NAMALWA (cell line): ENCODE measurements around the gene ENOX1.
A peak's percentile ranks its signal among the peaks of the same experiment; 100 is the strongest.
"Not testable (repeated sequence)": the region's sequence is repeated elsewhere in the genome, so short reads cannot be mapped to it uniquely, and the experiment has no call there.

Experiments
- DNase-seq: peaks from one replicate; pipeline ENCODE4 v3.0.0-alpha.2; 2015; ENCODE audit warnings: low spot score

The ENOX1 gene

DNA sequence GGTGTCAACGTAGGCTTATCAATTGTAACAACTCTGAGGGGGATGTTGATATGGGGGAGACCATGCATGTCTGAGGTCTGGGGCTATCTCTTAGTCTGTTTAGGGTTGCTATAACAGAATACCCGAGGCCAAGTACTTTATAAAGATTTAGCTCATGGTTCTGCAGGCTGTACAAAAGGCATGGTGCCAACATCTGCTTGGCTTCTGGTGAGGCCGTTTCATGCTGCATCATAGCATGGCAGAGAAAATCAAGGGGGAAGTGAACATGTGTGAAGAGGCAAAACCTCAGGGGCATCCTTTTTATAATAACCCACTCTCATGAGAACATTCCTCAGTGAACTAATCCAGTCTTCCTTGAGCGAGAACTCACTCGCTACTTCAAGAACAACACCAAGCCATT, 353.8 kb downstream of the ENOX1 start:
- no peak for DNase-seq

DNA sequence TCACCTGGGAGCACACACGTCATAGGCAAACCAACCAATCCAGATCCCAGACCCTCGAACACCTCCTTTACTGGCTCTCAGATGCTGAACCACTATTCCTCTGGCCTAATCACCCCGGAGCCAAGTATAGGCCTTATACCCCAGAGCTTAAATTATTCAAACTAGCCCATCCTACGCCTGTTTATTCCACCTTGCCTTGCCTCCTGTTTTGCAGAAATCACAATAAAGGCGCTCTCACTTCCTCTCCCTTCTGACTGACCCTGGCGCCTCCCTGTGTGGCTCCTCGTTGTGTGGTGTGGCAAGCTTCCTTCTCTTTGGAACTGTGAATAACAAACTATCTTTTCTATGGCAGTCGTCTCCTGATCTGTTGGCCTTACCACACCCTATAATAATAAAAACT, 354.9 kb downstream of the ENOX1 start:
- no peak for DNase-seq

DNA sequence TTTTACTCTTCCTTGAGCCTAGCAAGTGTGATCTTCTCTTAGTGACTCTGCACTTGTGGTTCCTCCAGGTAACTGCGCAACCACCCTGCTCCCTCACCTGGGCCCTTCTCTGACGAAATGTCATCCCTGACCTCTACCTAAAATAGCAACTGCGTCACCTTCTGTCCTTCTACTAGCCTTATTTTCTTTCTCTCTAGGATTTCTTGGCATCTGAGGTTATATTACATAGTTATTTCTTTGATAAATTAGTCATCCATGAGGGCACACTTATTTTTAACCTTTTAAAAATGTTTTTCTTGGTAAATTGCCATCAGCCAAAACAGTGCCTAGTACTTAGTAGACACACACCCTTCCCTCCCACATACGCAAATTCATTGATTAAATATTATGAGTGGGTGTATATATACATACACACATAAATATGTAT, 355.5 kb downstream of the ENOX1 start:
- DNase-seq: no peak

DNA sequence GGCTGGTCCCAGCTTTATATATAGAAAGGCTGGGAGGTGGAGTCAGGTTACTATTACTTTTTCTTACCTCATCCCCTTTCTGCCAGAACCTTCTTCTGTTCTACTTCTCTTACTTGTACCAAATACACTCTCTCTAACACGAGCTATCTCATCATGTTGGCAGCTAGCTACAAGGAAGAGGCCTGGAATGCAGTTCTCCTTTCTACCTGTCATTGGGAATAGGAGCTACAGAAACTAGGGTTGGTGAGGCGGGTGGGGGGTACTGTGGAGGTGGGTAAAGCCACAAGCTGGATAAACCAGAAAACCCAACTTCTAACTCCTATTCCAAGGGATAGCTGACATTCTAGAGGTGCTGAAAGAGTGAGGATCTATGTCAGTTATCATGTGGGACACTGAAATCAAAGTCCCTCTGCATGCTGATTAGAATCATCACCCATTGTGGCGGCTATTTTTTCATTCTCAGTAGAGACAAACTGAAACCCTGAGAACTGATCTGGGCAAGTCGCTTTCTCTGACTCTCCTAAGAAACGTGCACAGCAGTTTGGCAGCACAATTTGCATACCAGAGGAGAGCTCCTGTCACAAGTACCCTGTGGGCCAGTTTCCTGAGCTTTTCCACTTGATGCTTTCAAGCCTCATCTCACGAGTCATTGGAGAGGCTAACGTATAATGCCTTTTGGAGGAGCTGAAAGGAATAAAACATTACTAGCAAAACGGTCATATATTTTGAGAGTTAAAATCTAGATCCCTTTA, 358.1 kb downstream of the ENOX1 start:
- DNase-seq: no peak

- DNase-seq: no peak
These were observed 360.4 kb downstream of the ENOX1 start for GRCh38 chr13:43426355-43426754.

GRCh38 chr13:43425234-43425633, 361.5 kb downstream of the ENOX1 start:
- no peak for DNase-seq

DNA sequence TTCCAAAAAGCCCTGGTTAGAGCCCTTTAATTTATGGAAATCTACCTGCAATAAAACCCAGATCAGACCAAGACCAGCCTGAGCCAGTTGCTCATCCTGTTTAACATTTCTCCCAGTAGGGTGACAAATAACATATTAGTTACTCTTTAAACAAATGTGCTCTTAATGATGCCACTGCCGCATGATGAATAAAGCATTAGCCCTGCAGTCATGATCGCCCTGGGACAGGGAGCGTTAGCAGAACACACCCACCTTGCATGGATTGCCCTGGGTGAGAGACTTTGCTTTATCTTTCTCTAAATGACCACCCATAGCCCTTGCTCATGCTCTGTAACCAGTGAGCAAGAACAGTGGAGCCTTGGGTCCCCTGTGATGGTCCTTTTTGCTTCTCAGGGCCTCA, 362.4 kb downstream of the ENOX1 start:
- no peak for DNase-seq

- DNase-seq: no peak
These were observed 364.7 kb downstream of the ENOX1 start for GRCh38 chr13:43422116-43422515.

GRCh38 chr13:43416842-43417241, 369.9 kb downstream of the ENOX1 start:
- not testable (repeated sequence) for DNase-seq

DNA sequence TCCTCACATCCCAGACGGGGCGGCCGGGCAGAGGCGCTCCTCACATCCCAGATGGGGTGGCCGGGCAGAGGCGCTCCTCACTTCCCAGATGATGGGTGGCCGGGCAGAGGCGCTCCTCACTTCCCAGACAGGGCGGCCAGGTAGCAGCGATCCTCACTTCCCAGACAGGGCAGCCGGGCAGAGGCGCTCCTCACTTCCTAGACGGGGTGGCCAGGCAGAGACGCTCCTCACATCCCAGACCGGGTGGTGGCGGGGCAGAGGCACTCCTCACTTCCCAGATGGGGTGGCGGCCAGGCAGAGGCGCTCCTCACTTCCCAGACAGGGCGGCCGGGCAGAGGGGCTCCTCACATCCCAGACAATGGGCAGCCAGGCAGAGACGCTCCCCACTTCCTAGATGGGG, 370.4 kb downstream of the ENOX1 start:
- DNase-seq: not testable (repeated sequence)

GRCh38 chr13:43415903-43416391, 370.8 kb downstream of the ENOX1 start:
- not testable (repeated sequence) for DNase-seq

DNA sequence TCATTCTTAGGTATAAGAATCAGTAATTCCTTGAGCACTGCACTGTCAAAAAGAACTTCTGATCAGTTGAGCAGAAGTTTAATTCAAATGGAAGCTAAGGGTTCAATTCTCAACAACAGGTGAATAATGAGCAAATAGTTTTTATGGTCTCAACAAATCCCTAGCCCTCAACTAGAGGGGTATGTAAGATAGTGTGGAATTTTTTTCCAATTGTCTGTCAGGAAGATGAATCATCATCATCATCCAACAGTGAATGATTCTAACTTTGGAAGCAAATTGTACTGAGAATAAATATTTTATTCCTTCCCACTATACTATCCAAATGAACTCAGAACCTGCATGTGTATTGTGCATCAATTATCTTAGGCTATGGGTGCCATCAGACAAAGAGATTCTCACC, 372.7 kb downstream of the ENOX1 start:
- DNase-seq: no peak

DNA sequence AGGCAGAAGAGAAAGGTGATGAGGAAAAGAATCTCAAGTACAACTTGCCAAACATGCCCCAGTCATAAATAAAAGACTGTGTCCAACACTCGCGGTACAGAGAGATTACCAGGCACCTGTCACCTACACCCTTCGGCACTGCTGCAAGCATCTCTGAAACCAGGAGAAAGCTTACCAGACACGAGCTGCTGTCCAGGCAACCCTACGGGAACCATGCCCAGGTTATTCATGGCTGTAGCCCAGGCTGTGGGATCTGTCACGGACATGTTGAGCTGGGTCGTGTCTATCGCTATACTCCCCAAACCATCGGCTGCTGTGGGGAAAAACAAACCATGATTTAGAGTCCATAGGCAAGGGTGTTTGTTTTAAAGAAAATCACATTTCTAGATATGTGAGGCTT, 375.0 kb downstream of the ENOX1 start:
- no peak for DNase-seq

DNA sequence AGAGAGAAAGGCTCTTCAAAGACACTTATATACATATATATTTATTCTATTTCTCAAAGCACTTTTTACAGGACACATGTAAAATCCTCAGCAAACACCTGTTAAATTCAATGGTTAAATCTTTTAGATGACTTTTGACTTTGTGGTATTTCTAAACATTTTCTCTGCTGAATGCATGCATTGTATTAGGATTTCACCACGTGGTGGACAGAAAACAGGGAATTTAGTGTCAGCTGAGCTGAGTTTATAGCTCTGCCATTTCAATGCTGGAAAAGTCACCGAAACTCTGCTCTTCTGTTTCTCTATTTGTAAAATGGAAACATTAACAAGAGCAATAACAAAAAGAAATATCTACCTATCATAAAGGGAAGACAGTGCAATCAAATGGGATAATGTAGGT, 375.6 kb downstream of the ENOX1 start:
- DNase-seq: no peak

DNA sequence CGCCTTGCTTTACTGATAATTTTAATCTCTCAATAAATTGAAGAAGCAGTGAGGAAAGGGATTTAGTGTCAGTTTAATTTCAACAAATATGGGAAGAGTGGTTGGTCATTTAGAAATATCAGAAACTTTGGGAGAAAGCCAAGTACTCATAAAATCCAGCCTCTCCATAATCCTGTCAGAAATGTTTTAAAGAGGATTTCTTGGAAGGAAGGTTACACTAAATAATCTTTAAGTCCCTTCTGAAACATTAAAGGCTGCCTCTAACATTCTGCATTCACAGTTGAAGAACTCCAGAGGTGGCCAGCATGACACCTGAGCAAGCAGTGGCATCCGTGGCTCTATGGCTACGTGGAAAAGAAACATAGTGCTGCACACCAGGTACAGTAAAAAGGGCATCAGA, 378.5 kb downstream of the ENOX1 start:
- DNase-seq: no peak

GRCh38 chr13:43407023-43407581, 379.7 kb downstream of the ENOX1 start:
- DNase-seq: no peak

GRCh38 chr13:43405457-43405856, 381.3 kb downstream of the ENOX1 start:
- DNase-seq: no peak

- DNase-seq: no peak
These were observed 384.4 kb downstream of the ENOX1 start for GRCh38 chr13:43402380-43402779.

- DNase-seq: peak; percentile 1
These were observed 385.4 kb downstream of the ENOX1 start for GRCh38 chr13:43401361-43401760.

GRCh38 chr13:43397111-43397510, 389.7 kb downstream of the ENOX1 start:
- DNase-seq: no peak

- DNase-seq: no peak
These were observed 395.7 kb downstream of the ENOX1 start for GRCh38 chr13:43391036-43391435.

- no peak for DNase-seq
These were observed 396.2 kb downstream of the ENOX1 start for GRCh38 chr13:43390619-43391018.

- DNase-seq: no peak
These were observed 396.8 kb downstream of the ENOX1 start for GRCh38 chr13:43389983-43390382.

- DNase-seq: no peak
These were observed 397.2 kb downstream of the ENOX1 start for GRCh38 chr13:43389573-43389972.
